GM18951 (cell line): ENCODE data around the gene SMARCC2.
"Not testable (repeated sequence)": the region's sequence is repeated elsewhere in the genome, so short reads cannot be mapped to it uniquely, and the experiment has no call there.

Source experiments
- POLR2A ChIP-seq: IDR thresholded peaks from 4 replicates; pipeline ENCODE4 v1.6.1; 2011; ENCODE audit warnings: mild to moderate bottlenecking; ENCODE audit not compliant: insufficient read length, insufficient read depth; ENCODE audit errors: extremely low read depth
- in situ Hi-C: fragments of 300-500 bp; cut with MboI; formaldehyde crosslinking; loops from one replicate; pipeline ENCODE4 v1.12.0; 2022; ENCODE audit warnings: low sequenced_read_pairs, mixed read lengths, inconsistent platforms; ENCODE audit not compliant: unreplicated experiment

The SMARCC2 gene

DNA sequence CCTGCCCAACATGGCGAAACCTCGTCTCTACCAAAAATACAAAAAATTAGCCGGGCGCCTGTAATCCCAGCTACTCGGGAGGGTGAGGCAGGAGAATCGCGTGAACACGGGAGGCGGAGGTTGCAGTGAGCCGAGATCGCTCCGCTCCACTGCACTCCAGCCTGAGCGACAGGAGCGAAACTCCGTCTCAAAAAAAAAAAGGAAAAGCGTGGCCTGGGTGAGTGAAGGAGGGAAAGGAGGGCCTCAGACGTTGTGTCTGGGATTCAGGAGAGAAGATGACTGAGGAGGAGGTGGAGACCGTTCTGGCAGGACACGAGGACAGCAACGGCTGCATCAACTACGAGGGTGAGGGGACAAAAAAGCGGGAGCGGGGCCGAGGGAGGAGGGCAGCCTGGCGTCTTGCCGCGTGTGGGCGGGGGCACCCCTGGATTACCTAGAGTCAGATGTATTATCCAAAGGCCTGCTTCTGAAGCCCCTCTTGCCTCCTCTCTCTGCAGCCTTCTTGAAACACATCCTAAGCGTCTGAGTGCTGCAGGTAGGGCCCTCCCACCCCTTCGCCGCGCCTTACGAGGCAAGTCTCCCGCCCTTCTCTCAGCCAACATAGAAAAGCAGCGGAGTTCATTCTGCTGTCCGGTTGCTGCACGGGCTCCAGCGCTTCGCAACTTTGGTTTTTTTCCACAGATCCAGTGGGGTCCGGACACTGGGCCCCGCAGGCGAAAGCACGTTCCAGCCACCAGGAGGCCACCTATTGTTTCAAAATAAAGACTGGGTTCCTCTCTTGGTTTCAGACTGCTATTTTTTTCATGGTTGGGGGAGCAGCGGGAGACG is 31.9 kb downstream of the SMARCC2 start:
- in situ Hi-C loops = no loop called here
- TF ChIP-seq POLR2A = peak; percentile 36

DNA sequence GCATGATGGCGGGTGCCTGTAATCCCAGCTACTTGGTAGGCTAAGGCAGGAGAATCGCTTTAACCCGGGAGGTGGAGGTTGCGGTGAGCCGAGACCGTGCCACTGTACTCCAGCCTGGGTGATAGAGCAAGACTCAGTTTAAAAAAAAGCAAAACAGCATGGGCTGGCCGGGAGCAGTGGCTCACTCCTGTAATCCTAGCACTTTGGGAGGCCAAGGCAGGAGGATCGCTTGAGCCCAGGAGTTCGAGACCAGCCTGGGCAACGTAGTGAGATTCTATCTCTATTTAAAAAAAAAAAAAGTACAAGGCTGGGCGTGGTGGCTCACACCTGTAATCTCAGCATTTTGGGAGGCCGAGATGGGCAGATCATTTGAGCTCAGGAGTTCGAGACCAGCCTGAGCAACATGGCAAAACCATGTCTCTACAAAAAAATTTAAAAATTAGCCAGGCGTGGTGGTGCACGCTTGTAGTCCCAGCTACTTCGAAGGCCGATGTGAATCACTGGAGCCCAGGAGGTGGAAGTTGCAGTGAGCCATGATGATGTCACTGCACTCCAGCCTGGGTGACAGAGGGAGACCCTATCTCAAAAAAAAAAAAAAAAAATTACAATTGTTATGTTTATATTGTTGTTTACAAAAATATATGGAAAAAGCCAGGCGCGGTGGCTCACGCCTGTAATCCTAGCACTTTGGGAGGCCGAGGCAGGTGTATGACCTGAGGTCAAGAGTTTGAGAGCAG is 32.7 kb downstream of the SMARCC2 start:
- in situ Hi-C loops = not testable (repeated sequence)

DNA sequence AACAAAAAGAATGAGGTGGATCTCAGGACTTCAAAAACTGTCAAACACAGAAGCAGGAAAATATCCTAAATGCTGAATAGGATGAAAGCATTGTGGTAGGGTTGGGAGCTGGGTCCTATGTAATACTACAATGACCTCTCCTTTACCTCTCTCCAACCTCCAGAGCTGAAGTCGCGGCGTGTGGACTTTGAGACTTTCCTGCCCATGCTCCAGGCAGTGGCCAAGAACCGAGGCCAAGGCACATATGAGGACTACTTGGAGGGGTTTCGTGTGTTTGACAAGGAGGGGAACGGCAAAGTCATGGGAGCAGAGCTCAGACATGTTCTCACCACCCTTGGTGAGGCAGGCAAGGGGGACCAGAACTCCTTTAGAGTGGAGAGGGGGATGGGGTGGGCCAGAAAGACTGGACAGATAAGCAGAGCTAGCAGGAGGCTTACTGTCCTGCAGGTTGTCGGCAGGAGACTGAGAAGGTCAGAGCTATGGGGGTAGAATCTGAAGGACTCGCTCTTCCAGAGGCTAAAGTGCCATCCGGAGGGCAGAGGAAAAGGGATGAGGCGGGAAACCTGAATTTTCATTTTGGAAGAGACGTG is 33.9 kb downstream of the SMARCC2 start:
- in situ Hi-C loops = no loop called here

DNA sequence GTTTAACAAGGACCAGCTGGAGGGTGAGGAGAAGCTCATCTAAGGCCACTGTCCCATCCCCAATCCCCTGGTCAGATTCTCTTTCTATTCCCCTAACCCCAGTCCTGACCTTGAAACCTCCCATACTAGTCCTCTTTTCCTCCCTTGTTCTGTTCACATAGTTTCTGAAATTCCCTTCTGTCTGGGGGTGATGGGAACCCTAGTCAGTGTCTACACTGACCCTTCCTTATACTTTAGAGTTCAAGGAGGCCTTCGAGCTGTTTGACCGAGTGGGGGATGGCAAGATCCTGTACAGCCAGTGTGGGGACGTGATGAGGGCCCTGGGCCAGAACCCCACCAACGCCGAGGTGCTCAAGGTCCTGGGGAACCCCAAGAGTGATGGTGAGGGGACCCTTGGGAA is 34.5 kb downstream of the SMARCC2 start:
- in situ Hi-C loops = no loop called here
- no peak for TF ChIP-seq POLR2A

More for the DNA sequence above, 33.9 kb downstream of the SMARCC2 start:
- no peak for TF ChIP-seq POLR2A

DNA sequence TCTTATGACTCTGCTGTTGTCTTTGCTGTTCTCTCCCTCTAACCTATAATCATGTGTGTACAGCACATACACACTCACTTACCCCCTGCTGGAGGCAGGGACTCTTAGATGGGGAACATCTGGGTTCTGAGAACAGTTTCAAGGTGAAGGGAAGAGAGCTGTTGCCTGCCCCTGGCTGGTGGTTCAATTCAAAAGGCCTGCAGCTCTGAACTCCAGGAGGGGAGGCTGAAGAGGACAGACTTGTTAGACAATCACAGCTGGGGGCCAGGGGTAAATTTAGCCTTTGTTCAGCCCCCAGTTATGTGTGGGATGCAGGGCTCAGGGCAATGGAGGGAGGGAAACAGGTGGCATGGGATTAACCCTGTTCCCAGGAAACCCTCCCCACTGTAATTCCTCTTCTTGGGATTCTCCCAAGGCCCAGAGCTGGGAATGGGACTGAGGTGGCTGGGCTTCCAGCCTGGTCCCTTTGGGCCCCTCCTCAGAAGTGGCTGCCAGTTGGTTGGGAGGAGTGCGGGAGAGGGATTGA is 35.0 kb downstream of the SMARCC2 start:
- no peak for TF ChIP-seq POLR2A

DNA sequence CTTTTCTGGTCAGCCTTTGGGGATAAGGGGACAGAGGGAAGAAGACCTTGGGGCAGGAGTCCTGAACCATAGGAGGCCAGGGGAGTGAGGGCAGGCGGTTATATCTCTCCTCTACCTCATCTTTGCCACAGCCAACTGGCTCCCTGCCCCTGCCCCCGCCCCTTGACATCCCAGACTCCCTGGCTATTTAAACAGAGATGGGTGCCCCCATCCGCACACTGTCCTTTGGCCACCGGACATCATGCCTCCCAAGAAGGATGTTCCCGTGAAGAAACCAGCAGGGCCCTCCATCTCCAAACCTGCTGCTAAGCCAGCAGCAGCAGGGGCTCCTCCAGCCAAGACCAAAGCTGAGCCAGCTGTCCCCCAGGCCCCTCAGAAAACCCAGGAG is 35.6 kb downstream of the SMARCC2 start:
- TF ChIP-seq POLR2A = no peak
- in situ Hi-C loops = no loop called here

More for the DNA sequence above, 35.0 kb downstream of the SMARCC2 start:
- in situ Hi-C loops = no loop called here

DNA sequence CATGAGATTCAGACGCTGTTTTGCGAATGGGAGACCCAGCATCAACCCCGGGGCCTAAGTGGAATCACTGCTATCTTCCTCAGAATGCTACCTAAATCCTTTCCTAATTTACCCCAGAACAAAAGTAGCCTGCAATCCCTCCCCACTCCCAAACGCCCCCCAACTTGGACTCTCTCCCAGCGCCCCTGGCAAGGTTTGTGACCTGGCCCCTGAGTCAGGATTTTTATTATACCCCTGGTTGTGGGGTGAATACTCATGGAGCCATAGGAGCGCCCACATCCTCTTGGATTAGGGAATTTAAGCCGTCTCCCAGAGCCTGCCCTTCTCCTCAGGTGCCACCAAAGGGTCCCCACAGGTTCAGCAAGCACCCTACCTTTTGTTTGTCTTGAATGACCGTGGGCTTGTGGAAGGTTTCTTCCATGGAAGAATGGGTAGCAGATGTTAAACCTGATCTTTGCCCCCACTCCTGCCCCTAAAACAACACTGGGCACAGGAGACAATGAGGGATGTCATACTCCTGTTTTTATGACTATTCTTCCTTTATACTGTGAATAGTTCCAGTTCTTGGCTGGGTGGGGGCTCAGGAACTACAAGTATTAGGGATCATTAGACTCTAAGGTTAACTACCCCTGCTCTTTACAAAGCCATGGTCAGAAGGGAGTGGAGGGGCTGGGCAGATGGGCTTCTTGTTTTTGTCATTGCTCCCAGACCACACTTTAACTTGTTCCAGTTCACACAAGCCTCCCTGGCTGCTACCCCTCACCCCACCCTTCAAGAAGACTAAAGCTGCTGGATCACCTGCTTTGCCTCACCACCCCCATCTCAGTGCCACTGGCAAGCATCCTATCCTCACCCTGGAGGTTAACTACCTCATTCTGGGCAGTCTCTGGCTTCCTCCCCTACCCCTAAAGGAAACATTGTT is 36.3 kb downstream of the SMARCC2 start:
- in situ Hi-C loops = no loop called here
- no peak for TF ChIP-seq POLR2A

DNA sequence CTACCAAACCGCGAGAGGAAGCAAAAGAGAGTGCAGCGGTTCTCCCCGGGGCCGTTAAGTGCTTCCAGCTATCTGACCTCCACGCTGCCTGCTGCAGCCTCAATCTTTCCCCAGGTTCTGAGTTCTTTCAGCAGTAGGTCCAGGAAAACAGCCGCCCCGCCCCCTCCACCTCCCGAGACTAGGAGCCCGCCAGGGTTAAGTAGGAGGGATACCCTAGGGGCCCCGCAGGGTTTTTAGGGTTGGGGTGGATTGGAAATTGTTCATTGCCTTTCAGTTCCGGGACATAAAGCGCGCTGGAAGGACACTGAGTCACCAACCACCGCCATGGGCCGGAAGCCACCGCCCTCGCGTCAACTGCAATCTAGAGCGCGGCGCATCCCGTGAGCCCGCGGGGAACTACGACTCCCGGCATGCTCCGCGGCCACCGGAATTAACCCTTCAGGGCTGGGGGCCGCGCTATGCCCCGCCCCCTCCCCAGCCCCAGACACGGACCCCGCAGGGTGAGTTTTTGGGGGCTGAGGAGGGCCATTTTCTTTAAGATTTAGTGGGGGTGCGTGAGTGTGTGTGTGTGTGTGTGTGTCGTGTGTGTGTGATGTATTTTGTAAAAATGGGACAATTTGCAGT is 37.0 kb downstream of the SMARCC2 start, which contains the start of gene MYL6B:
Gene MYL6B, plus strand, starts transcription at position 456 of the 624 bp plus-strand sequence. CDS start 1,332 bp downstream, outside the sequence.
- in situ Hi-C loops = no loop called here
- TF ChIP-seq POLR2A = peak; percentile 81

DNA sequence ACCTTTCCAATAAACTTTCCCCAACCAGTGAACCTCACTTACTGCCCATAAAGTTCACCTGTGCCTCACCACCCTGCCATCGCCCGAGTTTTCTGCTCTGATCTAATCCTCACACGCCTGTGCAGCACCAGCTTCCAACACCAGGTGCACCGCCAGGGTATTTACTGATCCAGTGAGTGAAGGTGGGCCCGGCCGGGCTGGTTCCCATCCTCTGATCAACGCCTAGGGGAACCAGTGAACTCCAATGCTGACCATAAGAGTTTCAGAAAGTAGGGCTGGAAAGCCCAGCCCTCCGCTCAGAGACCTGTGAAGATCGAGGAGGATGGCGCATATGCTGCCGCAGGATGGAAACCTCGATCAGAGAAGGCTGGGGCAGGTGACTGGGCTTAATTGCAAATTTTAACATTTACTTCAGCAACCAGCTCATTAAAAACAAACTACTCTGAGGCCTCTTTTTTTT is 37.6 kb downstream of the SMARCC2 start:
- peak; percentile 20 for TF ChIP-seq POLR2A
- in situ Hi-C loops = no loop called here

DNA sequence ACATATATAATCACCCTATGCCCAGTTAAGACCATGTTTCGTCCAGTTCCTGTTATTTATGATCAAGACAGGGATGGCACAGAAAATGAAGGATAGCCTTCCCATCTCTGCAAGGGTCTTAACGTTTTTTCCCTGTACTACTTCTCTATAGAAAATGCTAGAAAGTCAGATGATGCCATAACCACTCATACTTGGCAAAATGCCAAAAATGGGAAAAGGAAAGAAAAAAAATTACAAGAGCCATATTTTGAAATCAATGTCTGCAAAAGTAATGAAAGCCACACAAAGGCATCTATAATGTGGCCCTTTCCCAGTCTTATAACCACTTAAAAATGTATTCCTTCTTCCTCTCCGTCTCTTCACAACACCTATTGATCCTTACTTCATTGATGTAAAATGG is 38.7 kb downstream of the SMARCC2 start:
- no peak for TF ChIP-seq POLR2A
- in situ Hi-C loops = no loop called here

DNA sequence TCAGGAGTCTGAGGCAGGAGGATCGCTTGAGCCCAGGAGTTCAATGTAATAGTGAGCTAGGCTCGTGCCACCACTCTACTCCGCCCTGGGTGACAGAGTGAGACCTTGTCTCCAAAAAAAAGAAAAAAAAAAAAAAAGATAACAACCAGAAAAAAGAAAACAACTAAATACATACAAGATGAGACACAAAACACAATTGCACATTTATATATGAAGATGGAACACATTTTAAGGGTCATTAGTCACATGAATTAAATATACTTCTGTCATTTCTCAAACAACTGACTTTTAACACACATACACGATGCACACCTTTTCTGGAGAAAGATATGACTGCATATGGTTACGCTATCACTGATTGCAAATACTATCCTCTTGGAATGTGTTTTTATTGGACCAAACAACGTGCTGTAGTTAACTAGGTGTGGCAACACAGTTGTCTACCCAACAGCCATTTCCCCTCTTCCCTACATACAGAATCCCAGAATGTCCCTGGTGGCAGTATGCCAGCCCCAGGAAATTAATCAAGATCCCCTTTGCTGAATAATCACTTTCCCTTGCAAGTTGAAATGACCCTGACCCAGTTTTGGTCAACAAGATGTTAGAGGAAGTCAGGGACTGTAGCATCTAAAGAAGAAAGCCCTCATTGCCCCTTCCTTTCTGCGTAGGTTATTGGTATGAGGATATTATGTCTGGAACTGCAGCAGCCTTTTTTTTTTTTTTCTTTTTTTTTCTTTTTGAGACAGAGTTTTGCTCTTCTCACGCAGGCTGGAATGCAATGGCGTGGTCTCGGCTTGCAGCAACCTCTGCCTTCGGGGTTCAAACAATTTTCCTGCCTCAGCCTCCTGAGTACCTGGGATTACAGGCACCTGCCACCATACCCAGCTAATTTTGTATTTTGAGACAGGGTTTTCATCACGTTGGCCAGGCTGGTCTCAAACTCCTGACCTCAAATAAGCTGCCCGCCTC is 42.5 kb downstream of the SMARCC2 start:
- in situ Hi-C loops = no loop called here
- no peak for TF ChIP-seq POLR2A
